ENCODE results near the gene ALKBH8.
"Not testable (repeated sequence)": the region's sequence is repeated elsewhere in the genome, so short reads cannot be mapped to it uniquely, and the experiment has no call there.

The ALKBH8 gene

DNA sequence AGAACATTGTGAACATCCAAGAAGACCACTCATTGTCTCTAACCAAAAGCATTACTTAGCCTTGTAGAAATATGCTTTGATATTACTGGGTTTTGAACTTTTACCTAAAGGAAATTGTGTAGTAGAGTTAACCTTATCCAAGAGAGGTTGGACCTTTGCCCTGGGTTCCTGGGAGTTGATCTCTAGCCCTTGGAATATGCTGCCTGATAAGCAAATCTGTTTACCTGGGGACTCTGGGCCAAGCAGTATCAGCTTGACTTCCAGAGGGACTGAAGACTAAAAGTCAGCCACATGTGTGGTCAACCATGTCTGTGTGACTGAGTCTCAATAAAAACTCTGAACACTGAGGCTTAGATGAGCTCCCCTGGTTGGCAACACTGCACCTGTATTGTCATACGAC lies 63.8 kb downstream of the ALKBH8 start:
- no peak for DNase-seq

DNA sequence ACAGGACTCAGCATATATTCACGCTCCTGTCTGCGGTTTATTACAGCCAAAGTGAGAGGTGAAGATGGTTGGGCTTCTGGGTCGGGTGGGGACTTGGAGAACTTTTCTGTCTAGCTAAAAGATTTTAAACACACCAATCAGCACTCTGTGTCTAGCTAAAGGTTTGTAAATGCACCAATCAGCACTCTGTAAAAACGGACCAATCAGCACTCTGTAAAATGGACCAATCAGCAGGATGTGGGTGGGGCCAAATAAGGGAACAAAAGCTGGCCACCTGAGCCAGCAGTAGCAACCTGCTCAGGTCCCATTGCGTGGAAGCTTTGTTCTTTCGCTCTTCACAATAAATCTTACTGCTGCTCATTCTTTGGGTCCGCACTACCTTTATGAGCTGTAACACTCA lies 68.2 kb downstream of the ALKBH8 start:
- DNase-seq, result not testable (repeated sequence)

DNA sequence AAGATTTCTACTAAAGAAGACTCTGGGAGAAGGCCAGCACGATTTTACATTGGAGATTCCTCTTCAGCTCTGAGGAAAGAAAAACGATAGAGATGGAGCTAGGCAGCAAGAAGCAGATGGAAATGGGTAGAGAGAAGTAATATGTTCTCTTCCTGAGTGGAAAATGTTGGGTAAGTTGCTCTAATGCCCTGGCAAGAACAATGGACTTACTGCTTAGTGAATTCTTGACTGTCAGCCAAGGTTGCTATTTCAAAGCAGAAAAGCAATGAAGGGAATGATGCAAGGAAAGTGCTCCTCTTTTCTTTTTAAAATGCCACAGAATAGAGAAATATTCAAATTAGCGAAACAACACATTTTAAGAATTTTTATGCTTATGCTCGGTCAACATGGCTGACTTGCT lies 69.5 kb downstream of the ALKBH8 start:
- DNase-seq, result no peak

DNA sequence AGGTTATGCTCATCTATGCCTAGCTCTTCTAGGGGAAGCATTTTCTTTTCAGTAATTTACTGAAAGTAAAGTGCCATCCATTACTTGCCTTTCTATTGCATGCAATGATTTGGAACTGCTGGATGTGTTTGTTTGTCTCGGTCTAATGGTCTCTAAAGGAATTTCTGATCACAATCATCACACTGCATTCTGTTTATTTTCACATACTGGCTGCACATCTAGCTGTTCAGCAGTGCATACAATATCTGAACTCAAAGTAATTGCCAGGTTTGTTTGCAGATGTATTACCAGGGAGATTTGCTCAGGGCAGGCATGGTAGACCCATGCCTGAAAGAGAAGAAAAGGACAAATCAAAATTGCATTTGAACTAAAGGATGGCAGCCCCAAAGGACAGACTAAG lies 71.5 kb downstream of the ALKBH8 start:
- no peak for DNase-seq

DNA sequence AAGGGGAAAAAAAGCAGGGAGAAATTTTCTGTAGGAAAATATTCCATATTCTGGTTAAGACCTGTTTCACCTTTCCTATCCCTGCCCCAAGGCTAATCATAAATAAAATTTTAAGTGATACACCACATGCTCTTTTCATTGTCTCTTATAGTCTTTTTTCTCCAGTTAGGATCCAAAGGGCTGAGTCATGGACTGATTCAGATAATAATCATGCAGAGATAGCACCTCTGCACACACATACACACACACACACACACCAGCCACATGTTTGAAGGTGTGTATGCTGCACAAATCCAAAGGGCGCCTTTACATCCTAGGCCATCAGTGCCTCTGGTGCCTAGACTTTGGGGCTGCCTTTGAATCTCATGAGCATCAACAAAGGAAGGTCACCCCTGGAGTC lies 72.4 kb downstream of the ALKBH8 start:
- DNase-seq, result no peak

DNA sequence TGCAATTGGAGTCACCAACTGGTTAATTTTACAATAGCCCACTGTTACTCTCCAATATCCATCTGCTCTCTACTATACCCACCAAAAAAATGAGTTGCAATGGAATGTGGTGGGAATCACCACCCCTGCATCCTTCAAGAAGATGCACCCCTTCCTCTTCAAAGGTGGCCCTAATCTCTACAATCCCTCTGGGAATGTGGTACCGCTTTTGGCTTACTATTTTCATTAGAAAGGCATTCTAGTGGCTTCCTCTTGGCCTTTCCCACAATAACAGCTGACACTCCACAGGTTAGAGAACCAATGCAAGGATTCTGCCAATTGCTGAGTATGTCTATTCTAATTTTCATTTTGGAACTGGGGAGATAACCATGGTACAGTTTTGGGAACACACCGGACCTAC lies 74.7 kb downstream of the ALKBH8 start:
- DNase-seq, result no peak

DNA sequence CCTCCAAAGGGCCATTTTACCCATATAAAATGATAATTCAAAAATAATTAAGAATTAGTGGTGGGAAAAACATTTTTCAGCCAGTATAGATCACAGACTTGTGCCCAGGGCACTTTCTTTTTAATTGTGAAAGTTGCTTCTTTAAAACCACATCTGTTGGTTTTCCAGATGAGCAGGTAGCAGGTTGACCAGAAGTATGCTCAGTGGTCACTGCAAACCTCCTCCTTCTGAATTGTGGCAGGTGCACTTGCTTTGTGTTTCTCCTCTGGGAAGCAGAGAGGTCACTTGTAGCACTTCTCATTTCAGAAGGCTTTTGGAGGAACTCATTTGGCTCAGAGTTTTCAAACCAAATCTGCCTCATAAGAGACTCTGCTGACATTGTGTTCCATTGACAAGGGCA lies 83.3 kb downstream of the ALKBH8 start:
- no peak for DNase-seq

DNA sequence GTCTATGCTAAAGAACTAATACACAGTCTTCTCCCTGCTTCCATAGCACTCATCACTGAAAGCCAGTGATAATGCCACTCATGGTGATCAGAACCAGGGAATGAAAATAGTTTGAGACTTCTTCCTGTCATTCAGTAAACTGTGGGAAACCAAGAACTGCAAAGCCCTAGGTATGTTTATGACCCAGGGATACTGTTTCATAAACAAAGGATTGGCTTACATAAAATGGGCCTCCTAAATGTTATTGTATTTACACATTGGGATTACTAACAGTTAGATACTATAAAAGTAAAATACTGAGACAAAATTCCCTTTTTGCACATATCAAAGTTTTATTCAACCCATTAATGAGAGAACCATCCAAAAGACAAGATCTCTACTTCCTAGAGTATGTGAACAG lies 86.6 kb downstream of the ALKBH8 start:
- no peak for DNase-seq

DNA sequence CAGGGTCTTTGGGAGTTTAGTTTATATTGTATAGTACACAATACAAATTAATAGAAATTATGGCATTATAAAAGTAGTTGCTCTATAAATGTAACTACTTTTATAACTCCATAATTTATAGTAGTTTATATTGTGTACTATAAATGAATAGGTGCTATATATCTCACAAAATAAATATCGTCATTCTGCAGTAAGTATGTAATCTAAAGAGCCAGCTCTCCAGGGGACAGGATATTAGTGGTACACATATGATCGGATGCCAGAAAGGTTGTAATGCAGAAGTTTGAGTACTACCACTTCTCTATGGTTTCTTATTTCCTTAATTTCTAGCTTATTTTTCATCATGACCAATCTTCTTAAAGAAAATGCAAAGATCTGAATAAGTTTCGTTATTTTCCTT lies 87.7 kb downstream of the ALKBH8 start:
- no peak for DNase-seq

DNA sequence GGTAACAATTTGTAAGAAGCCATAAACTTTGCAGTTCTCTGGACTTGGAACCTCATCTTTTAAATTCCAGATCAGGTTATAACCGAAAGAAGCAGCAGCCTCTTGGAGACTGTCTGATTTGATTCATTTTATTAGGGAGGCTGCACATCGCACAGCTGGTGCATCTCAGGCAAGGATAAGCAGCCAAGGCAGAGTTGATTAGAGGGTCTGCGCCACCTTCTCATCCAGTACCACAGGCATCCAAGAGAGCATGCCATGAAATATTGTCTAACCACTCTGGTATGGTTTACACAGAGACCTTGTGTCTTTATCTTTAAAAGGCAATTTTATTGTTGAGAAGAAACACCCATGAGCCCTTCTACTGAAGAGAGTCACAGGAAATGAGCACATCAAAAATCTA lies 91.7 kb downstream of the ALKBH8 start:
- no peak for DNase-seq

DNA sequence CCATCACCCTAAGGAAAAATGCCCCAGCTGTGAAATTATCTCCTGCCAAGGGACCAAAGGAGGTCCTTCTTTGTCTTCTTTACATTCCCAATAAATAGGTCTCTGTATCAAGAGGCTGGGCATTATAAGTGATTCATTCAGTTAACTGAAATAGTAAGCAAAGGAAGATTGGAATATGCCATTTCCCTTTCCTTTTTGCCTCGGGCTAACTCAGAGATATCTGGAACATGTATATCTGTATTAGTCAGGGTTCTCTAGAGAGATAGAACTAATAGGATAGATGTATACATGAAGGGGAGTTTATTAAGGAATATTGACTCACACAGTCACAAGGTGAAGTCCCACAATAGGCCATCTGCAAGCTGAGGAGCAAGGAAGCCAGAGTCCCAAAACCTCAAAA lies 92.6 kb downstream of the ALKBH8 start:
- no peak for DNase-seq

DNA sequence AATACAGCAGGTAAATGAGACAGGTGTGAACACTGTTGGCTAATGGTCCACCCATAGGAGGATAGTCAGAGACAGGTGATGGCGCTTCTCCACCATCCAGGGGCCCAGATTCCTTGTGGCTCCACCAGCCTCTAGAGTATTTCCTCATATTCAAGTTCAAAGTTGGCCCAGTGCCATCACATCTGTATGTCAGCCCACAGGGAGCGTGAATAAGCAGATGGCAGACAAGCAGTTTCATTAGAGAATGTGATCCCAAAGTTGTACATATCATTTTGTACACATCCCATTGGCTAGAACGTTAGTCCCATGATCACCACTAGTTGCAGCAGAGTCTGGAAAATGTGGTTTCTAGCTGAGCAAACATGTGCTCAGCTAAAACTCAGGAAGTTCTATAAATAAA lies 96.9 kb downstream of the ALKBH8 start:
- no peak for DNase-seq

DNA sequence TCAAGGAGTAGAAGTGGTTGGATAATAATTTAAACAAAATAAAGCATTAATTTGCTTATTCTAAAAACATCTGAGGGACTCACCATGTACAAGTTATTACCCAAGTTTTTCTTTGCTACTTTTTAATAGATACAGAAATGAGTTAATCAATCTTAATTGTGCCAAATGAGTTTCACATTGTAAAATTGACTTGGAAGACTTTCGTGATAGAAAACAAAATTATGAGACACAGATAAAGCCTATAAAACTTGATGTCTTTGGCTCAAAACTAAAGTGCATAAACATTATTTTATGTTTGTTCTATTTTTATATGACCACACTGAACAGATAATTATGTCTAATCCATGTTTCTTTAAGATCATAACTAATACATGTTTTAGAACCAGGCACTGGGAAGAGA lies 97.8 kb downstream of the ALKBH8 start:
- no peak for DNase-seq

DNA sequence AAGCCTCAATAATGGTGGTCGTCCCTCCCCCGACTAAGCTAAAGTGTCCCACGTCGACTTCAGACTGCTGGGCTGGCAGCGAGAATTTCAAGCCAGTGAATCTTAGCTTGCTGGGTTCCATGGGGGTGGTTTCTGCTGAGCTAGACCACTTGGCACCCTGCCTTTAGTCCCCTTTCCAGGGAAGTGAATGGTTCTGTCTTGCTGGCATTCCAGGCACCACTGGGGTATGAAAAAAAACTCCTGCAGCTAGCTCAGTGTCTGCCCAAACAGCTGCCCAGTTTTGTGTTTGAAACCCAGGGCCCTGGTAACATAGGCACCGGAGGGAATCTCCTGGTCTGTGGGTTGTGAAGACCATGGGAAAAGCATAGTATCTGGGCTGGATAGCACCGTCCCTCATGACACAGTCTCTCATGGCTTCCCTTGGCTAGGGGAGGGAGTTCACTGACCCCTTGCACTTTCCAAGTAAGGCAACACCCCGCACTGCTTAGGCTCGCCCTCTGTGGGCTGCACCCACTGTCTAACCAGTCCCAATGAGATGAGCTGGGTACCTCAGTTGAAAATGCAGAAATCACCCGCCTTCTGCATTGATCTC lies 99.2 kb downstream of the ALKBH8 start:
- DNase-seq, result not testable (repeated sequence)

DNA sequence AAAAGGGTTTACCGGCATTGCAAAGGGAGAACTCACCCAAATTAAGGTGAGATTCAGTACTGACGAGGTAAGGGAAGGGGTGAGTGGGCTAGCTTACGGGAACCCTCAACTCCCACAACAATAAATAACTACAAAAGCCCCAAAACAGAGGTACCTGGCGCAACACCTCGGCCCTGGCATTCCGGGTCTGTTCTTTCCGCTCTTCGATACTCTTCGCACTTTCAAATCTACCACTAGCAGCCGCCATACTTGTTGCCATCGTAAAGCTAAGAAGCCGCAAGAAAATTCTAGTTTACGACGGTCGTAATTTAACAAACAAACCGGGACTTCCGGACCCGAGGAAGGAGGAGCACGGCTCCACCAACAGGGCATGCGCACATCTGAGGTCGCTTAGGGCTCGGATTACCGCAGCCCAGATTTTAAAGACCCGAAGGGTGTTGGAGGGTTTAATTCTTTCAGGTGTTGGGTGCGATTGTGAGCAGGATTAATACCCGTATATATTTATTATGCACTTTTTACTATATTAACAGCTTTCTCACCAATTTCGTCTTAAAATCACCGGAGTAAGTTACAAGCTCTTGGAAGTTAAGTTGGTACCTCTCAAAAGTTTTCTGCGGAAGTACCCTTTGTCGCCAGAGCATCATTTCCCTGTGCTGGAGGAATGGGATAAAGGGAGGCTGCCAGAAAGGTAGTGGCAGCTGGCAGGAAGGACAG lies 107.8 kb downstream of the ALKBH8 start, which contains the start of gene CWF19L2:
TSS of gene CWF19L2 (minus strand) at position 268 of the 714 bp plus-strand sequence. CDS start at position 259, 9 bp downstream.
- DNase-seq, result peak; percentile 94

DNA sequence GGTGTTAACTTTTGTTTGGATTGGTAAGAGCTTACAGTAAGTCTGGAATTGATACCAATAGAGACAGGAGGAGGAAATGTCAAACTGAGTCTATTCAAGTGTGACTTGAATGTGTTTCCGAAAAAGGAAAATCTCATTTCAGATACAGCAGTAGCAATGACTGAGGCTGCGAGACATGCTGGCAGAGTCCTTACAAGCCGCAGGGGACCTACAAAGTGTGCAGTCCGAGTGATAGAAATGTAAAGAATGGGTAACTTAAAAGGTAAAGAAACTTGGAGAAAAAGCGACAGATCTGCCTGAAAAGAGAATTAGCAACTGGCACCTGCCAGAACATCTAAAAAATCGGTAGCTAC lies 108.4 kb downstream of the ALKBH8 start:
- no peak for DNase-seq

DNA sequence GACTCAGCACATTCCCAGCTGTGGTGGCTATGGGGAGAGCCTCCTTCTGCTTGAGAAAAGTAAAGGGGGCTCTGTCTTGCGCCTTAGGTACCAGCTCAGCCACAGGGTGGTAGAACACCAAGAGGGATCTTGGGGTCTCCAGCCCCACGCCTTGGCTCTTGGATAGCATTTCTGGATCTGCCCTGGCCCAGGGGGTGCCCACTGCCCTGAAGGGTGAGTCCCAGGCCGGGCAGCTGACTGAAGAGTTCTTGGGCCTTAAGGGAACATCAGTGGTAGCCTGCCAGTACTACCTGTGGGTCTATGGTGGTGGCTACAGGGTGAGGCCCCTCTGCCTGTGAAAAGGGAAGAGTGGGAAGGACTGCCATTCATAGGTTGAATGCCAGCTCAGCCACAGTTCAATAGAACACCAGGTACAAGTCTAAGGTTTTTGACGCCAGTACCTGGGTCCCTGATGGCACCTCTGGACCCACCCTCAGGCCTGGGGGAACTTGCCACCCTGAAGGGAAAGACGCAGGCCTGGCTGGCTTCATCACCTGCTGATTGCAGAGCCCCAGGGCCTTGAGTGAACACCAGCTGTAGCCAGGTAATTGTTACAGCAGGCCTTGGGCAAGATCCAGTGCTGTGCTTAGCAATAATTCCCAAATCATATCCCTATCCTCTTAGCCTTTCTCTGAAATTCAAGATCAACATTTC lies 111.8 kb downstream of the ALKBH8 start:
- no peak for DNase-seq

Data from amniotic stem cell (primary cell).